ENCODE measurements around the gene ZKSCAN3.
"Not testable (repeated sequence)": the region's sequence is repeated elsewhere in the genome, so short reads cannot be mapped to it uniquely, and the experiment has no call there.

The ZKSCAN3 gene

GRCh38 chr6:28343898-28344677 lies 5.7 kb upstream of the ZKSCAN3 start:
- DNase-seq, result peak; percentile 53

- DNase-seq, result no peak
Observed at GRCh38 chr6:28345201-28345600, 4.5 kb upstream of the ZKSCAN3 start.

- no peak for DNase-seq
Observed at GRCh38 chr6:28347119-28347518, 2.6 kb upstream of the ZKSCAN3 start.

GRCh38 chr6:28349344-28349891 lies 329 bp upstream of the ZKSCAN3 start:
- DNase-seq, result no peak

- DNase-seq, result no peak
Observed at GRCh38 chr6:28351087-28351486, 1.3 kb downstream of the ZKSCAN3 start.

DNA sequence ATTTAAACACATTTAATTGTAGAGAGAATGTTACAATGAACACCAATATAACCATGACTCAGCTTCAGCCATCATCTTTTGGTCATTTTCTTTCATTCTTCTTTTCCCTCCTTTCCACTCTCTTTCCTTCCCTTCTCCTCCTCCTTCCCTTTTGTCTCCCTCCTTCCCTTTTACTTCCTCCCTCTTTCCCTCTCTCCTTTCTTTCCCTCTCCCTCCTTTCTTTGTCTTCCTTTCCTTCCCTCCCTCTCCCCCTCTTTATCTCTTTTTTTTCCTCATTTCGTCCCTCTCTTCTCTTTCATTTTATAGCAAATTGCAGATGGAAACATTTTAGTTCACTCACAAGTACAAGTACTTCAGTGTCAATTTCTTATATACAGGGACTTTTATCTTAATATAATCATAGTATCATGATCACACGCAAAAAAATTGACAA lies 1.8 kb downstream of the ZKSCAN3 start:
- no peak for DNase-seq

GRCh38 chr6:28353356-28353755 lies 3.6 kb downstream of the ZKSCAN3 start:
- DNase-seq, result no peak

- peak; percentile 57 for DNase-seq
Observed at GRCh38 chr6:28353981-28354676, 4.4 kb downstream of the ZKSCAN3 start.

- DNase-seq, result no peak
Observed at GRCh38 chr6:28354688-28355554, 5.2 kb downstream of the ZKSCAN3 start.

GRCh38 chr6:28355743-28356665 lies 6.3 kb downstream of the ZKSCAN3 start:
- DNase-seq, result peak; percentile 94

- no peak for DNase-seq
Observed at GRCh38 chr6:28356666-28357020, 6.9 kb downstream of the ZKSCAN3 start.

DNA sequence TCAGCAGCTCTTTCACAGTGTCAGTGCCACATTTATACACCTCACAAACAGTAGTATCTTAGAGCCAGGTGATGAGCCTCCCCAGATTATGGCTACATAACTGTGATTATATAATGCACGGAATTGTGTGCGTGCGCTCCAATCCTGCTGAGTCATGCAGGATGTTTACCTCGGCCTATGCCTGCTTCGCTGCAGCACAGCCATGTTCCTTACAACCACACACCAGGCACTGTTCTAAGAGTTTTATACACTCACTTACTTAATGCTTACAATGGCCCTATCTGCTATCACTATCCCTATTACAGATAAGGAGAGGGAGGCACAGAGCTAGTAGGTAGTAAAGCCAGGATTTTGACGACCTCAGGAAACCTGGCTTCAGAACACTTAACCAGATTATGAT lies 7.3 kb downstream of the ZKSCAN3 start:
- peak; percentile 72 for DNase-seq

DNA sequence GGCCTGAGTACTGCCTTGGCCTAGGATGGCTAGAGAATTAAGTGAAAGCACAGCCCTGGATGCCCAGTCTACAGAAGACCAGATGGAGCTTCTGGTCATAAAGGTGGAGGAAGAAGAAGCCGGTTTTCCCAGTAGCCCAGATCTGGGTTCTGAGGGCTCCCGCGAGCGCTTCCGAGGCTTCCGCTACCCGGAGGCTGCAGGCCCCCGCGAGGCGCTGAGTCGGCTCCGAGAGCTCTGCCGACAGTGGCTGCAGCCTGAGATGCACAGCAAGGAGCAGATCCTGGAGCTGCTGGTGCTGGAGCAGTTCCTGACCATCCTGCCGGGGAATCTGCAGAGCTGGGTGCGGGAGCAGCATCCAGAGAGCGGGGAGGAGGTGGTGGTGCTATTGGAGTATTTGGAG lies 9.8 kb downstream of the ZKSCAN3 start:
- DNase-seq, result not testable (repeated sequence)

GRCh38 chr6:28360961-28361360 lies 11.2 kb downstream of the ZKSCAN3 start:
- no peak for DNase-seq

DNA sequence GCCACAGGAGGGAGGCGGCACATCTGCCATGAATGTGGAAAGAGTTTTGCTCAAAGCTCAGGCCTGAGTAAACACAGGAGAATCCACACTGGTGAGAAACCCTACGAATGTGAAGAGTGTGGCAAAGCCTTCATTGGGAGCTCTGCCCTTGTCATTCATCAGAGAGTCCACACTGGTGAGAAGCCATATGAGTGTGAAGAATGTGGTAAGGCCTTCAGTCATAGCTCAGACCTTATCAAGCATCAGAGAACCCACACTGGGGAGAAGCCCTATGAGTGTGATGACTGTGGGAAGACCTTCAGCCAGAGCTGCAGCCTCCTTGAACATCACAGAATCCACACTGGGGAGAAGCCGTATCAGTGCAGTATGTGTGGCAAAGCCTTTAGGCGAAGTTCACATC lies 15.8 kb downstream of the ZKSCAN3 start:
- DNase-seq, result not testable (repeated sequence)

GRCh38 chr6:28368522-28368921 lies 18.8 kb downstream of the ZKSCAN3 start:
- DNase-seq, result no peak

DNA sequence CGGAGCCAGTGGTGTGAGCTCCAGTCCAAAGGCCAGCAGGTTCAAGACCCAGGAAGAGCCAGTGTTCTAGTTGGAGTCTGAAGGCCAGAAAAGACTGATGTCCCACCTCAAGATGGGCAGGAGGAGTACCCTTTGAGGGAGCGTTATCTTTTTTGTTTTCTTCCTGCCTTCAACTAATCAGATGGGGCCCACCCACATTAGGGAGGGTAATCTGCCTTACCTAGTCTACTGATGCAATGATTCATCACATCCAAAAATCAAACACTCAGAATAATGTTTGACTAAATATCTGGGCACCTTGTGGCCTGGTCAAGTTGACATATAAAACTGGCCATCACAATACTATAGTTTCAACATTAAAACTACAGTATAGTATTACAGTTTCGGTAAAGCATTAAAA lies 19.7 kb downstream of the ZKSCAN3 start:
- no peak for DNase-seq

- DNase-seq, result peak; percentile 33
Observed at GRCh38 chr6:28370440-28370839, 20.7 kb downstream of the ZKSCAN3 start.

DNA sequence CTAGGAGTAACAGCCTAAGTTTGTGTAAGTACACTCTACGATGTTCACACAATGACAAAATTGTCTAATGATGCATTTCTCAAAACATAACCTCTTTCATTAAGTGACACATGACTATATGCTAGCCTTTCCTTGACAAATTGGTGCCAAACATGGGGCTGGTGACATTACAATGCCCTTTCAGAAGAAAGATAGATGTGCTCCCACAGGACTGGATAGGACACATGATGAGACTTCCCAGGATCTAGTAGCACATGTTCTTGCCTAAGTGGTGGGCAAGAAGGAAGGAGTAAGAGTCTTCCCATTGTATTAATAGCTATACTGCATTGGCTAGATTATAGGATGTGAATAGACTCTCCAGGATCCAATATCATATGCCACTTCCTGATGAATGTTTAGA lies 21.5 kb downstream of the ZKSCAN3 start:
- DNase-seq, result no peak

DNA sequence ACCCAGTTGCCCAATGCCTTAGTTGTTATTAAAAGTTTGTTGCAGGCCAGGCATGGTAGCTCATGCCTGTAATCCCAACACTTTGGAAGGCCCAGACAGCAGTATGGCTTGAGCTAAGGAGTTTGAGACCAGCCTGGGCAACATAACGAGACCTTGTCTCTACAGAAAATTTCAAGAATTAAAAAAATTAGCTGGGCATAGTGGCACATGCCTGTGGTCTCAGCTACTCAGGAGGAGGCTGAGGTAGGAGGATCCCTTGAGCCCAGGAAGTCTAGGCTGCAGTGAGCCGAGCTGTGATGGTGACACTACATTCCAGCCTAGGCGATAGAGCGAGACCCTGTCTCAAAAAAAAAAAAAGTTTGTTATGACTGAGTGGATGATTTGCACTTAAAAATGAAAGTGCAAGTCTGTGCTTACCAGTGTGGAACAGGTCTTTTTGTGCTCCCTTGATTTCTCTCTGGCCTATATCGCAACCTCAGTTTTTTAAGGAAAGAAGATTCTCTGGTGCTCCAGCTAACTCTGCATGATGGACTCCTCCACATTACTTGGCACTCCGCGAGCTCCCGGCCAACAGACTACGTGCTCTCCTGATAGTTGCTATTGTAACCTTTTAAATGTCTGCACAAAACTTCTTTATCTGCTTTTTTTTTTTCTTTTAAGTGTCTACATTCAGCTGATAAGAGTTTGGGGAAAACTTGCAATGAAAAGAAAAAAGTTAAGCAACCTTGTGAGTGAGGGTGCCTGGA lies 22.1 kb downstream of the ZKSCAN3 start:
- peak; percentile 60 for DNase-seq

GRCh38 chr6:28373925-28374324 lies 24.2 kb downstream of the ZKSCAN3 start:
- no peak for DNase-seq

Data from hematopoietic multipotent progenitor cell treated with erythropoietin and hydrocortisone succinate and interleukin-3 and kit ligand, for 6 days (in vitro differentiated cells).